GM12878 (cell line): ENCODE measurements around the gene CNOT3. TPM values are rescaled to one million over a fixed set of nuclear protein-coding genes. Genes with fewer than 3 reads are reported as not detected.

Source experiments
- ATAC-seq: fragments of 200-7000 bp; cut with Tn5 transposase; 3 replicates; pipeline ENCODE4 v1.9.1; 2020; ENCODE audit warnings: mild to moderate bottlenecking, moderate library complexity
- BruUV-seq: library from RNA; stranded (reverse); fragments of 400-500 nt; replicated peaks from 2 replicates; lab custom pipeline; 2021; lab: Mats Ljungman, UMichigan
- CTCF ChIA-PET: fragments of 300-600 bp; sonication (Branson Sonifier 250); formaldehyde crosslinking; extraction: SDS; loops from one replicate; lab custom pipeline; 2021; ENCODE audit warnings: inconsistent platforms; lab: Yijun Ruan, JAX
- POLR2A ChIA-PET: fragments of 350-600 bp; formaldehyde crosslinking; extraction: SDS; loops from one replicate; lab custom pipeline; 2021; ENCODE audit warnings: inconsistent platforms; lab: Charles Lee
- RAD21 ChIA-PET: fragments of 300-600 bp; sonication (Branson Sonifier 250); formaldehyde crosslinking; loops from one replicate; lab custom pipeline; 2023; ENCODE audit warnings: antibody characterized with exemption; ENCODE audit not compliant: unreplicated experiment; lab: Charles Lee
- SMC1A ChIA-PET: fragments of 300-600 bp; sonication (Branson Sonifier 250); formaldehyde crosslinking; loops from one replicate; lab custom pipeline; 2023; ENCODE audit not compliant: unreplicated experiment, uncharacterized antibody; lab: Charles Lee
- DNase-seq: peaks from one replicate; pipeline ENCODE4 v3.0.0-alpha.2; 2011; ENCODE audit warnings: low read depth, low spot score
- FAIRE-seq: peaks from 3 replicates; lab custom pipeline; 2011; peaks lifted over from hg19 to GRCh38; lab: Jason Lieb, UNC
- H2AFZ ChIP-seq: 2 replicates; pipeline ENCODE4 v1.6.0; 2011; ENCODE audit warnings: low read depth, low read length, control low read depth; ENCODE audit not compliant: control insufficient read depth
- H3K27ac ChIP-seq: 2 replicates; pipeline ENCODE4 v1.5.1; 2011; ENCODE audit warnings: control low read depth; ENCODE audit not compliant: control insufficient read depth, insufficient read depth
- H3K27me3 ChIP-seq, 2 experiments: replicated peaks in 1 of 2; 2 replicates each; pipeline versions ENCODE4 v1.6.0 to v1.6.1; 2011; ENCODE audit warnings: low read length in 1 of 2; ENCODE audit not compliant: control insufficient read depth in 2 of 2, insufficient read depth in 2 of 2
- H3K36me3 ChIP-seq, 2 experiments: 2 replicates each; pipeline ENCODE4 v1.5.1; 2011; ENCODE audit warnings: low read length in 1 of 2; ENCODE audit not compliant: control insufficient read depth in 2 of 2, insufficient read depth in 2 of 2
- H3K4me1 ChIP-seq: 2 replicates; pipeline ENCODE4 v1.6.1; 2011; ENCODE audit warnings: mild to moderate bottlenecking, low read length, moderate library complexity, mixed read lengths; ENCODE audit not compliant: control insufficient read depth, insufficient read depth
- H3K4me2 ChIP-seq: 2 replicates; pipeline ENCODE4 v1.6.0; 2011; ENCODE audit warnings: control low read depth; ENCODE audit not compliant: control insufficient read depth, insufficient read depth
- H3K4me3 ChIP-seq: fragments of 200-600 bp; sonication (generic); 2 replicates; pipeline ENCODE4 v1.5.1; 2016
- H3K79me2 ChIP-seq: 2 replicates; pipeline ENCODE4 v1.6.0; 2011; ENCODE audit warnings: low read length; ENCODE audit not compliant: control insufficient read depth, insufficient read depth
- H3K9ac ChIP-seq: 2 replicates; pipeline ENCODE4 v1.8.0; 2011; ENCODE audit warnings: low read length, control low read depth, mixed read lengths; ENCODE audit not compliant: control insufficient read depth, insufficient read depth
- H3K9me3 ChIP-seq: replicated peaks from 3 replicates; pipeline ENCODE4 v1.5.1; 2011; ENCODE audit warnings: mild to moderate bottlenecking, low read length; ENCODE audit not compliant: control insufficient read depth, insufficient read depth
- H4K20me1 ChIP-seq: 2 replicates; pipeline ENCODE4 v1.6.0; 2011; ENCODE audit not compliant: control insufficient read depth, insufficient read depth
- GATAD2B ChIP-seq: fragments of 450-650 bp; conservative IDR thresholded peaks from 2 replicates; pipeline ENCODE4 v1.6.1; 2017; ENCODE audit warnings: low read depth, mild to moderate bottlenecking, moderate library complexity
- HCFC1 ChIP-seq: fragments of 150-350 bp; IDR thresholded peaks from 2 replicates; pipeline ENCODE4 v1.6.1; 2014; ENCODE audit warnings: low read length
- SMAD1 ChIP-seq: fragments of 450-650 bp; IDR thresholded peaks from 2 replicates; pipeline ENCODE4 v1.6.1; 2018; ENCODE audit warnings: mild to moderate bottlenecking, low read depth; ENCODE audit not compliant: partially characterized antibody
- TBL1XR1 ChIP-seq: IDR thresholded peaks from 2 replicates; pipeline ENCODE4 v1.6.1; 2012; ENCODE audit warnings: low read depth, low read length, improper control_type of control experiment
- TCF7 ChIP-seq: IDR thresholded peaks from 2 replicates; pipeline ENCODE4 v1.6.1; 2014; ENCODE audit warnings: antibody characterized with exemption, borderline replicate concordance
- WGBS: methylation state at CpG from one replicate; pipeline ENCODE4 v1.1.6; 2016; ENCODE audit warnings: low lambda C conversion rate; ENCODE audit not compliant: insufficient replicate concordance, insufficient coverage; ENCODE audit errors: missing lambda C conversion rate; 5-methylcytosine and 5-hydroxymethylcytosine counted together
- in situ Hi-C: fragments of 300-500 bp; cut with MboI; formaldehyde crosslinking; loops from 9 replicates; pipeline ENCODE4 v1.14.3; 2018; ENCODE audit warnings: mixed read lengths
- intact Hi-C: fragments of 100-400 bp; cut with micrococcal nuclease; formaldehyde crosslinking; loops from one replicate; pipeline ENCODE4 v1.14.2; 2022; ENCODE audit not compliant: unreplicated experiment
- polyA plus RNA-seq, 11 experiments: library from polyadenylated mRNA; depleted of rRNA in 4 of 11; unstranded in 6 of 11; stranded (reverse) in 5 of 11; fragments of >200 nt; fragmentation: Nextera tagmentation in 4 of 11; fragmentation: Illumina TruSeq in 1 of 11; extraction: Ambion mirVana in 4 of 11; extraction: Trizol in 1 of 11; gene quantifications; 1 replicate in 1 of 11; 2 replicates in 10 of 11; pipeline versions ENCODE4 v1.2.1 to v1.2.3, GENCODE V29; 2011 to 2016; ENCODE audit warnings: inconsistent platforms in 2 of 11, missing spikeins in 2 of 11, low read depth in 1 of 11
- total RNA-seq, 4 experiments: library from RNA; depleted of rRNA in 3 of 4; stranded (reverse); fragments of >200 nt in 3 of 4; fragmentation: Illumina TruSeq in 1 of 4; extraction: Trizol in 1 of 4; gene quantifications; 2 replicates each; pipeline versions ENCODE4 v1.2.1 to v1.2.3, GENCODE V29; 2013 to 2021
- TF ChIP-seq, protein P1 (sequence below): fragments of 450-650 bp; IDR thresholded peaks from 2 replicates; pipeline ENCODE4 v1.6.1; 2018; ENCODE audit warnings: mild to moderate bottlenecking, low read depth, moderate library complexity; ENCODE audit not compliant: partially characterized antibody
- TF ChIP-seq, protein P2 (sequence below): IDR thresholded peaks from 2 replicates; pipeline ENCODE4 v1.6.1; 2012; ENCODE audit warnings: low read depth, low read length, improper control_type of control experiment

The CNOT3 gene
- total and polyA plus RNA-seq, 10 of the 15 experiments (the other 5 are each of a cell fraction or from before 2014, with no cell fraction given) = 0.14 to 45.1 (median 14.0) TPM

DNA sequence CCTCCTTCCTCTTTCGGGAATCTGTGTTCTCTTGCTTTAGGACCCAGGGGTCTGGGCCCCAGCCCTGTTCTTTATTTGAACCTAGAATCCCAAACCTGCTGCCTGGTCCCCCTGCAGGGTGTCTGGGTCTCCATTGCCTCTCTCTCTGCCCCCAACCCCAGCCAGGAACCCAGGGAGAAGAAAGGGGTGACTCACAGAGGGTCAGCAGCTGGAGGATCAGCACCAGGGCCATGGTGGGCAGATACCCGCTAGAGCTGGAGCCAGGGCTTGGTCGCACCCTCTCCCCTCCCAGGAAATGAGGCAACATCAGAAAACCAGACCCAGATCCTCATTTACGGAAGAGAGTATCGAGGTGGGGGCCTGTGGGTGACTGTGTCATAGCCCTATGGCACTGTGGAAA, 37.0 kb upstream of the CNOT3 start, which contains the start of gene OSCAR:
Gene OSCAR, minus strand, starts transcription at position 243 of the 400 bp plus-strand sequence. Its CDS starts 11 bp downstream, at position 232.
- H3K27ac ChIP-seq = no peak within 1 kb of the TSS
- in situ Hi-C loops = no loop called here
- H3K9ac ChIP-seq = no peak within 1 kb of the TSS
- no TSS peak for BruUV-seq
- no peaks in the 10 kb centered on the region; a peak in 2 of 4 replicates for H3K27me3 ChIP-seq
- no peaks in the 10 kb centered on the region for H3K9me3 ChIP-seq
- ChIA-PET POLR2A (no interaction called here), CTCF (no interaction called here), RAD21 (no interaction called here), SMC1A (interaction anchor here (0.6 kb wide), 1 partner anchor 190 kb away, joined by 3 read pairs; no protein-coding TSS in a partner anchor)
- peaks cover 0 to under 1% of the 10 kb centered on the region in 2 experiments; a peak in 2 of 4 replicates for H3K36me3 ChIP-seq
- no peak for FAIRE-seq
- ATAC-seq = no peak
- intact Hi-C loops = loop anchor here (10.0 kb wide), 2 partner anchors 576 to 996 kb away; partner anchors contain the start of gene ZNF160
- no peaks in the 10 kb centered on the region for H4K20me1 ChIP-seq
- WGBS = 64% methylated on average over 5 of the region's 5 CpGs
- no peak within 1 kb of the TSS for H3K4me3 ChIP-seq
- TF ChIP-seq TBL1XR1 (no peak), SMAD1 (no peak), GATAD2B (no peak), HCFC1 (no peak), TCF7 (no peak)
- TF ChIP-seq, protein P1, sequence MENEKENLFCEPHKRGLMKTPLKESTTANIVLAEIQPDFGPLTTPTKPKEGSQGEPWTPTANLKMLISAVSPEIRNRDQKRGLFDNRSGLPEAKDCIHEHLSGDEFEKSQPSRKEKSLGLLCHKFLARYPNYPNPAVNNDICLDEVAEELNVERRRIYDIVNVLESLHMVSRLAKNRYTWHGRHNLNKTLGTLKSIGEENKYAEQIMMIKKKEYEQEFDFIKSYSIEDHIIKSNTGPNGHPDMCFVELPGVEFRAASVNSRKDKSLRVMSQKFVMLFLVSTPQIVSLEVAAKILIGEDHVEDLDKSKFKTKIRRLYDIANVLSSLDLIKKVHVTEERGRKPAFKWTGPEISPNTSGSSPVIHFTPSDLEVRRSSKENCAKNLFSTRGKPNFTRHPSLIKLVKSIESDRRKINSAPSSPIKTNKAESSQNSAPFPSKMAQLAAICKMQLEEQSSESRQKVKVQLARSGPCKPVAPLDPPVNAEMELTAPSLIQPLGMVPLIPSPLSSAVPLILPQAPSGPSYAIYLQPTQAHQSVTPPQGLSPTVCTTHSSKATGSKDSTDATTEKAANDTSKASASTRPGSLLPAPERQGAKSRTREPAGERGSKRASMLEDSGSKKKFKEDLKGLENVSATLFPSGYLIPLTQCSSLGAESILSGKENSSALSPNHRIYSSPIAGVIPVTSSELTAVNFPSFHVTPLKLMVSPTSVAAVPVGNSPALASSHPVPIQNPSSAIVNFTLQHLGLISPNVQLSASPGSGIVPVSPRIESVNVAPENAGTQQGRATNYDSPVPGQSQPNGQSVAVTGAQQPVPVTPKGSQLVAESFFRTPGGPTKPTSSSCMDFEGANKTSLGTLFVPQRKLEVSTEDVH = no peak
- TF ChIP-seq, protein P2, sequence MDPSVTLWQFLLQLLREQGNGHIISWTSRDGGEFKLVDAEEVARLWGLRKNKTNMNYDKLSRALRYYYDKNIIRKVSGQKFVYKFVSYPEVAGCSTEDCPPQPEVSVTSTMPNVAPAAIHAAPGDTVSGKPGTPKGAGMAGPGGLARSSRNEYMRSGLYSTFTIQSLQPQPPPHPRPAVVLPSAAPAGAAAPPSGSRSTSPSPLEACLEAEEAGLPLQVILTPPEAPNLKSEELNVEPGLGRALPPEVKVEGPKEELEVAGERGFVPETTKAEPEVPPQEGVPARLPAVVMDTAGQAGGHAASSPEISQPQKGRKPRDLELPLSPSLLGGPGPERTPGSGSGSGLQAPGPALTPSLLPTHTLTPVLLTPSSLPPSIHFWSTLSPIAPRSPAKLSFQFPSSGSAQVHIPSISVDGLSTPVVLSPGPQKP = no peak
- no peak within 1 kb of the TSS for H3K4me2 ChIP-seq
- peaks cover 9% of the 10 kb centered on the region for H3K79me2 ChIP-seq
- H3K4me1 ChIP-seq = no peaks in the 10 kb centered on the region
- DNase-seq = no peak
- no peak within 1 kb of the TSS for H2AFZ ChIP-seq
